Ovary (tissue), 10 donors: ENCODE measurements around the gene OSM. TPM values are rescaled to one million over a fixed set of nuclear protein-coding genes. Genes with fewer than 3 reads are reported as not detected.

Experiments used
- DNase-seq, 5 donors: peaks; one replicate each; pipeline ENCODE4 v3.0.0-alpha.2; 2019 to 2020
- H3K27ac ChIP-seq, 2 donors: fragments of 200-600 bp; one replicate each; pipeline versions ENCODE4 v1.5.1 to v1.8.0; 2019 to 2022
- H3K27me3 ChIP-seq: fragments of 200-600 bp; one replicate; pipeline ENCODE4 v1.8.0; 2022
- H3K36me3 ChIP-seq: fragments of 200-600 bp; sonication (generic); one replicate; pipeline ENCODE4 v1.5.1; 2019
- H3K4me1 ChIP-seq: one replicate; pipeline ENCODE4 v1.8.1; 2013; ENCODE audit warnings: mild to moderate bottlenecking, moderate library complexity; ENCODE audit not compliant: insufficient read depth
- H3K4me3 ChIP-seq: fragments of 200-600 bp; sonication (generic); one replicate; pipeline ENCODE4 v1.5.1; 2017
- H3K9me3 ChIP-seq, 2 donors: fragments of 200-600 bp in 1 of 2; sonication (generic) in 1 of 2; one replicate each; pipeline versions ENCODE4 v1.5.1 to v1.8.1; 2013 to 2019; ENCODE audit warnings: mild to moderate bottlenecking in 1 of 2, moderate library complexity in 1 of 2
- CTCF ChIP-seq, 3 donors: fragments of 450-650 bp in 2 of 3; fragments of 200-600 bp in 1 of 3; IDR thresholded peaks; one replicate each; pipeline versions ENCODE4 v1.5.1 to v1.8.0; 2016 to 2022; ENCODE audit warnings: antibody characterized with exemption in 3 of 3, mild to moderate bottlenecking in 1 of 3
- EP300 ChIP-seq: sonication (generic); formaldehyde crosslinking; IDR thresholded peaks from one replicate; pipeline ENCODE4 v1.6.1; 2017; ENCODE audit warnings: antibody characterized with exemption
- POLR2A ChIP-seq: fragments of 450-650 bp; IDR thresholded peaks from one replicate; pipeline ENCODE4 v1.6.1; 2017; ENCODE audit warnings: antibody characterized with exemption, mild to moderate bottlenecking, moderate library complexity
- WGBS, 3 donors: extraction: QIAGEN DNeasy Blood & Tissue Kit in 1 of 3; methylation state at CpG; one replicate each; pipeline versions ENCODE4 v1.1.5 to v1.1.7; 2013 to 2017; 5-methylcytosine and 5-hydroxymethylcytosine counted together
- intact Hi-C, 4 donors: fragments of 100-400 bp; cut with DNase I; formaldehyde crosslinking; loops; one replicate each; pipeline versions ENCODE4 v1.11.0 to v1.15.1; 2022 to 2023
- long read RNA-seq, 3 donors: library from polyadenylated mRNA in 2 of 3; unstranded in 2 of 3; transcript quantifications; one replicate each; pipeline ENCODE4 v2.0.0 and lab custom pipeline, GENCODE V29; 2021 to 2026
- polyA plus RNA-seq, 2 donors: library from polyadenylated mRNA; stranded (reverse); fragments of 200-250 nt in 1 of 2; fragments of 350-450 nt in 1 of 2; fragmentation: Illumina TruSeq in 1 of 2; extraction: RNeasy Lipid Tissue Mini Kit (QIAGEN cat#74804) in 1 of 2; gene quantifications; one replicate each; pipeline ENCODE4 v1.2.3, GENCODE V29; 2013 to 2014
- total RNA-seq, 7 donors: library from RNA; depleted of rRNA in 2 of 7; stranded (reverse); fragments of >200 nt in 2 of 7; fragmentation: NEBNext Ultra II Directional in 3 of 7; extraction: Animal tissue kit (Norgen Biotek cat#: 25700) in 3 of 7; gene quantifications; one replicate each; pipeline versions ENCODE4 v1.1.0 to v1.2.4, GENCODE V29; 2016 to 2023
- donor health status: DM: no; HTN: no; CAD: no; lungs with moderate emphysema.
- donor health status: DM: no; HTN: no; CAD: no.
- donor health status: Bipolar disorder and iron deficiency.
- donor health status: DM: yes; HTN: yes; CAD: no.
- donor health status: DM: no; HTN: no; CAD: no.
- donor health status: DM: yes; HTN: yes; CAD: no.

The OSM gene
- 1 to 10 TPM in 4 of 7 donors, under 1 TPM in 2, not detected in 1; 0.73 to 4.5 (median 1.2) TPM for total RNA-seq
- under 1 TPM in 1 of 2 donors, not detected in 1; 0.46 TPM for polyA plus RNA-seq
- long read RNA-seq, donor 1, transcript OSM-201 (3 exons, 1,854 nt): major isoform, 8 of 8 reads
- long read RNA-seq, donor 1, partial matches to known transcripts: 0 of 8 reads
- long read RNA-seq, donor 1, other reads (novel, unspliced or antisense): 0 of 8 reads
- long read RNA-seq, donor 2: 0 reads
- long read RNA-seq, donor 3, partial matches to known transcripts: 0 of 1 reads
- long read RNA-seq, donor 3, other reads (novel, unspliced or antisense): 0 of 1 reads

- TF ChIP-seq CTCF (IDR thresholded peaks at IDR 0.05): no peak
- TF ChIP-seq EP300: no peak
- no peak for TF ChIP-seq POLR2A
- 76 to 85% (median 80%) methylated on average over 34 to 35 of the region's 35 CpGs for WGBS, 3 donors
- no peaks in the 10 kb centered on the region for H3K4me1 ChIP-seq
- H3K9me3 ChIP-seq: no peaks in the 10 kb centered on the region
- intact Hi-C loops: loop anchor here in 2 of 4 donors (5.0 to 10.0 kb wide), 2 partner anchors 116 to 218 kb away; no protein-coding TSS in a partner anchor
- H3K27me3 ChIP-seq: no peaks in the 10 kb centered on the region
- DNase-seq: no peak
- H3K4me3 ChIP-seq: no peak within 1 kb of the TSS
- no peak within 1 kb of the TSS for H3K27ac ChIP-seq
- H3K36me3 ChIP-seq: no peaks in the 10 kb centered on the region
Observed at GRCh38 chr22:30266445-30267381, at the start of gene OSM. OSM (minus strand) TSS chr22:30266851; CDS start chr22:30266799, 52 bp downstream.

GRCh38 chr22:30315962-30316576, 49.4 kb upstream of the OSM start:
- no peaks in the 10 kb centered on the region for H3K27me3 ChIP-seq
- no peaks in the 10 kb centered on the region for H3K9me3 ChIP-seq
- no peaks in the 10 kb centered on the region for H3K36me3 ChIP-seq
- no peak for DNase-seq
- intact Hi-C loops: no loop called here
- 53 to 65% (median 56%) methylated on average over 2 of the region's 2 CpGs for WGBS, 3 donors
- H3K4me3 ChIP-seq: no peak overlapping the region
- no peak overlapping the region for H3K27ac ChIP-seq
- H3K4me1 ChIP-seq: peaks cover 52% of the 10 kb centered on the region
- TF ChIP-seq CTCF (IDR thresholded peaks at IDR 0.05): no peak
- no peak for TF ChIP-seq EP300
- TF ChIP-seq POLR2A: no peak

GRCh38 chr22:30314915-30315314, 48.3 kb upstream of the OSM start:
- DNase-seq: no peak
- H3K27me3 ChIP-seq: no peaks in the 10 kb centered on the region
- no peak overlapping the region for H3K27ac ChIP-seq
- 80 to 84% (median 82%) methylated on average over 8 of the region's 8 CpGs for WGBS, 3 donors
- H3K4me3 ChIP-seq: no peak overlapping the region
- TF ChIP-seq CTCF (IDR thresholded peaks at IDR 0.05) (no peak), POLR2A (no peak), EP300 (no peak)
- H3K9me3 ChIP-seq: no peaks in the 10 kb centered on the region
- intact Hi-C loops: no loop called here
- peaks cover 53% of the 10 kb centered on the region for H3K4me1 ChIP-seq
- H3K36me3 ChIP-seq: no peaks in the 10 kb centered on the region

GRCh38 chr22:30313527-30314363, 47.1 kb upstream of the OSM start:
- intact Hi-C loops: no loop called here
- H3K4me1 ChIP-seq: peaks cover 53% of the 10 kb centered on the region
- H3K36me3 ChIP-seq: no peaks in the 10 kb centered on the region
- H3K4me3 ChIP-seq: no peak overlapping the region
- DNase-seq: no peak
- H3K9me3 ChIP-seq: no peaks in the 10 kb centered on the region
- no peak overlapping the region for H3K27ac ChIP-seq
- H3K27me3 ChIP-seq: no peaks in the 10 kb centered on the region
- no peak for TF ChIP-seq POLR2A
- TF ChIP-seq EP300: no peak
- TF ChIP-seq CTCF (IDR thresholded peaks at IDR 0.05): no peak
- 83 to 88% (median 88%) methylated on average over 8 of the region's 8 CpGs for WGBS, 3 donors
